Calu3 (cell line): ENCODE measurements around the gene IDNK. TPM values are rescaled to one million over a fixed set of nuclear protein-coding genes. Genes with fewer than 3 reads are reported as not detected.

ENCODE experiments used
- BruUV-seq: library from RNA; stranded (reverse); fragments of 400-500 nt; replicated peaks from 2 replicates; lab custom pipeline; 2021; lab: Mats Ljungman, UMichigan
- CTCF ChIA-PET: fragments of 300-600 bp; sonication (Branson Sonifier 250); formaldehyde crosslinking; loops from one replicate; lab custom pipeline; 2022; ENCODE audit warnings: antibody characterized with exemption; lab: Charles Lee
- DNase-seq: peaks from one replicate; pipeline ENCODE4 v3.0.0; 2022
- H3K27ac Mint-ChIP-seq: one replicate; pipeline ENCODE4 v1.8.0; 2022; ENCODE audit warnings: mixed read lengths; ENCODE audit not compliant: unreplicated experiment
- H3K27me3 Mint-ChIP-seq: one replicate; pipeline ENCODE4 v1.8.0; 2022; ENCODE audit warnings: mixed read lengths; ENCODE audit not compliant: unreplicated experiment
- H3K36me3 Mint-ChIP-seq: one replicate; pipeline ENCODE4 v1.8.0; 2022; ENCODE audit warnings: mild to moderate bottlenecking, moderate library complexity, mixed read lengths; ENCODE audit not compliant: insufficient read depth, unreplicated experiment
- H3K4me1 Mint-ChIP-seq: one replicate; pipeline ENCODE4 v1.8.0; 2022; ENCODE audit warnings: mild to moderate bottlenecking, low read depth, mixed read lengths; ENCODE audit not compliant: unreplicated experiment
- H3K4me3 Mint-ChIP-seq: one replicate; pipeline ENCODE4 v1.8.0; 2022; ENCODE audit warnings: mild to moderate bottlenecking, low read depth, moderate library complexity, mixed read lengths; ENCODE audit not compliant: unreplicated experiment
- H3K9me3 Mint-ChIP-seq: one replicate; pipeline ENCODE4 v1.8.0; 2022; ENCODE audit warnings: low read depth, mixed read lengths; ENCODE audit not compliant: unreplicated experiment
- CTCF ChIP-seq: fragments of 200-600 bp; IDR thresholded peaks from one replicate; pipeline ENCODE4 v1.8.0; 2022; ENCODE audit warnings: antibody characterized with exemption; ENCODE audit not compliant: unreplicated experiment
- intact Hi-C: fragments of 100-400 bp; cut with micrococcal nuclease; formaldehyde crosslinking; loops from one replicate; pipeline ENCODE4 v1.10.0; 2022; ENCODE audit not compliant: unreplicated experiment
- total RNA-seq: library from RNA; stranded (reverse); gene quantifications from 2 replicates; pipeline ENCODE4 v1.2.3, GENCODE V29; 2022

Gene IDNK
- total RNA-seq, 1 experiment from 2014 or later = 4.2 TPM

- H3K27ac Mint-ChIP-seq = no peak overlapping the region
- intact Hi-C loops = no loop called here
- no peak for DNase-seq
- no peaks in the 10 kb centered on the region for H3K27me3 Mint-ChIP-seq
- no TSS peak for BruUV-seq
- no peaks in the 10 kb centered on the region for H3K9me3 Mint-ChIP-seq
- peaks cover 11% of the 10 kb centered on the region for H3K36me3 Mint-ChIP-seq
- H3K4me1 Mint-ChIP-seq = no peaks in the 10 kb centered on the region
- H3K4me3 Mint-ChIP-seq = no peak overlapping the region
- CTCF ChIA-PET = no interaction called here
- TF ChIP-seq CTCF = no peak
These were observed 46.1 kb downstream of the IDNK start for GRCh38 chr9:83669067-83669466.

GRCh38 chr9:83670381-83670780 lies 47.4 kb downstream of the IDNK start:
- H3K4me1 Mint-ChIP-seq = no peaks in the 10 kb centered on the region
- intact Hi-C loops = no loop called here
- H3K9me3 Mint-ChIP-seq = no peaks in the 10 kb centered on the region
- DNase-seq = no peak
- H3K4me3 Mint-ChIP-seq = no peak overlapping the region
- CTCF ChIA-PET = no interaction called here
- no peaks in the 10 kb centered on the region for H3K27me3 Mint-ChIP-seq
- peaks cover 7% of the 10 kb centered on the region for H3K36me3 Mint-ChIP-seq
- no peak for TF ChIP-seq CTCF
- no peak overlapping the region for H3K27ac Mint-ChIP-seq
- BruUV-seq = no TSS peak

- Mint-ChIP-seq H3K27ac (no peak overlapping the region), H3K4me3 (no peak overlapping the region), H3K36me3 (peaks cover 2% of the 10 kb centered on the region), H3K27me3 (no peaks in the 10 kb centered on the region), H3K4me1 (no peaks in the 10 kb centered on the region), H3K9me3 (no peaks in the 10 kb centered on the region)
- DNase-seq = no peak
- intact Hi-C loops = no loop called here
- BruUV-seq = no TSS peak
- CTCF ChIA-PET = interaction anchor here (0.5 kb wide), 1 partner anchor 15 kb away, joined by 3 read pairs; no protein-coding TSS in a partner anchor
- TF ChIP-seq CTCF = no peak
These were observed 48.5 kb downstream of the IDNK start for GRCh38 chr9:83671451-83671850.

GRCh38 chr9:83675466-83675865 lies 52.5 kb downstream of the IDNK start:
- no TSS peak for BruUV-seq
- peaks cover 18% of the 10 kb centered on the region for H3K36me3 Mint-ChIP-seq

More at GRCh38 chr9:83675466-83675865, 52.5 kb downstream of the IDNK start:
- Mint-ChIP-seq H3K9me3 (no peaks in the 10 kb centered on the region), H3K4me1 (no peaks in the 10 kb centered on the region), H3K27me3 (no peaks in the 10 kb centered on the region), H3K4me3 (no peak overlapping the region), H3K27ac (no peak overlapping the region)
- CTCF ChIA-PET = interaction anchor here (0.5 to 0.7 kb wide), 2 partner anchors 107 to 722 kb away, joined by 3 to 4 read pairs; no protein-coding TSS in a partner anchor
- intact Hi-C loops = no loop called here
- no peak for TF ChIP-seq CTCF
- no peak for DNase-seq
